ENCODE measurements around the gene ASIC1.

ASIC1 gene

GRCh38 chr12:50085615-50086072 lies 28.2 kb downstream of the ASIC1 start:
- no peak for DNase-seq

DNA sequence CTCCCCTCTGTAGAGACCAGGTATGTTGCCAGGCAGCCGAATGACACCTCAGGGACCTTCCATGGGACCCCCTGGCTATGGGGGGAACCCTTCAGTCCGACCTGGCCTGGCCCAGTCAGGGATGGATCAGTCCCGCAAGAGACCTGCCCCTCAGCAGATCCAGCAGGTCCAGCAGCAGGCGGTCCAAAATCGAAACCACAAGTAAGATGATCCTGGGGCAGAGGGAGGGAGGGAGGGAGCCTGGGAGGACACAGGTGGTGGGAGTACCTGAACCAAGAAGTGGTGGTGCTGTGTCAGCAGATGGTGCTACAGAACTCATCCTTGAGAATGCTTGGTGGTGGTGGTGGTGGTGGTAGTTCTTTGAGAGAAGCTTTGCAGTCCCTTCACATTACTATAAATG lies 28.8 kb downstream of the ASIC1 start:
- no peak for DNase-seq

DNA sequence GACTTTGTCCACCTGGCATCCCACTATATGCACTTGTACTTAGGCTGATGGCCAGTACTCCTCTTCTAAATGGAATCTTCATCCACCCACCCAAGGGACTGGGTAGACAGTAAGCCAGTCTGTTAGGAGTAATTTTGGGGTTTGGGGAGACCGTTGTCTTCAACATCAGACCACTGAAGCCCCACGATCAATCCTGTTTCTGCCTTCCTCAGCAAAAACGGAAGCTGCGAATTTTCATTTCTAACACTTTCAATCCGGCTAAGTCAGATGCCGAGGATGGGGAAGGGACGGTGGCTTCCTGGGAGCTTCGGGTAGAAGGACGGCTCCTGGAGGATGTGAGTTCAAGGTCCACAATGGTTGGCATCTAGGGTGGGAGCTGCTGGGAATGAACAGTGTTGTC lies 29.8 kb downstream of the ASIC1 start:
- DNase-seq = no peak

DNA sequence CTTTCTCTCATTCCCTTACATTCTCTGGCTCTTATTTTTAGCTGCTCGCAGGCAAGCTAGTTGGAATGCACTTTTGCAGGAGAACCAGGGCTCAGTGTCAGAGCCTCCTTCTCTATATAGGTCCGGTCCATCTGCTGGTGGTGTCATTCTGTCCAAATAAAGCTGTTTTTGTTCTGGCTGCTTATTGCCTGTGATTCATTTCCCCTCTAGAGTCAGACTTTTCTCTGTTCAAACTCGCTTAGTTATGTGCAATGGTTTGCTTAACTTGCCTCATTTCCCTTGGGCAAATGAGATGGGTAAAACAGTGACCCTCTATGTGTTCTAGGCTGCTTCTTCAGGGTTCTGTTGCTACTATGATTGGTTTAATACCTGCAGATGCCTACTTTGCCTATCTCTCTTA lies 30.6 kb downstream of the ASIC1 start:
- DNase-seq = no peak

DNA sequence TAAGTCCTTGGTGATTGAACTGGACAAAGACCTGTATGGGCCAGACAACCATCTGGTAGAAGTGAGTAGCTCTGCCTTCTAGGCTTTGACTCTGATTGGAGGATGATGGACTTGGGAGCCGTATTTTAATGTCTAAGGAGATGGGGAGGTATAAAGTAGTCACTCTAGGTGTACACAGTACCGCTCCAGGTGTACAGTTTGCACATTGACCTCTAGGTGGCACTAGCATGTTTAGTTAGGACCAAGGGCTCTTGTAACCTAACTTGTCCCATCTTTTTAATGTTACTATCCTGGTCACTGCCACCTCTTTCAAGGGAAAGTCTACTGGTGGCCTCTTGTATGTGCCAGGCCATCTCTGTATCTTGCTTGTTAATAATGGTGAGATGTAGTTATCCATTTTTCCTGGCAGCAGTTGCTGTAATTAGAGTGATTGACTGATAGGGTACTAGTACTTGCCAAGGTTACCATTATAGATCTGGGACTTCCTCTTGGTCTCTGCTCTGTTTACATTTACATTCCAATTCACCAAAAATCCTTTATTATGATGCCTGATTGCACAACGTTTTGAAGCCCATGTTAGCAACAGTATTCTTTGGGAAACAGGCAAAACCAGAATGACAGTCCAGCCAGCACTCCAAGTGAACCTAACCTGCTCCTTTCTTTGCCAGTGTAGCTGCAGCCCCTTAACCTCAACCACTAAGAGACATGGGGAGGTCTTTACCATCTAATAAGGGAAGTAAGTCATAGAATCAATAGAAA lies 31.4 kb downstream of the ASIC1 start:
- DNase-seq = peak; percentile 51

DNA sequence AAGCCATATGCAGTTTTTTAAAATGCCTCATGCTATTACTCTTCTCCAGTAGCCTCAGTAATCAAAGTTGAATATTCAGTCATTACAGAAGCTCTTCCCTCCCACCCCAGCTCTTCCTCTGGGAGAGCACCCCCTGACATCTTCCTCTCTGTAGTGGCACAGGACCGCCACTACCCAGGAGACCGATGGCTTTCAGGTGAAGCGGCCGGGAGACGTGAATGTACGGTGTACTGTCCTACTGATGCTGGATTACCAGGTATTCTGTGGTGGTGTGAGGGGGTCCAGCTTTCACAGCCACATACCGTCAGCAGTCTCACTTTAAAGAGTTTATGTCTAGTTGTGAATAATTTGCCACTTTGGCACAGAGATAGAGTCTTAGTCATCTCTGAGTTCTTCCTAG lies 32.3 kb downstream of the ASIC1 start:
- DNase-seq = no peak

DNA sequence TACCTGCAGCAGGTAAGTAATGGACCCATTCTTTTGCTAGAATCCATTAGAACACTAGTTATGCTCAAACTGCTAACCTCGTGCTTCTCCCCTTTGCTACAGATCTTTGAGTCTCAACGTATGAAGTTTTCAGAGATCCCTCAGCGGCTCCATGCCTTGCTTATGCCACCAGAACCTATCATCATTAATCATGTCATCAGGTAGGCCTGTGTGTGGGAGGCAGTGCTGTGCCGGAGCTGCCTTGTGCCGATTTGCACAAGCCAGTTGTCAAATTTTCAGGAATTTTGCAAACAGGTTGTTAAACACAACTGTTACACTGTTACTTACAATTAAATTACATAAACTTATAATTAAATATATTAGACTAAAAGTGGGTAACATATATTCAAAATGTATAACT lies 33.0 kb downstream of the ASIC1 start:
- no peak for DNase-seq

GRCh38 chr12:50097952-50098351 lies 40.6 kb downstream of the ASIC1 start:
- no peak for DNase-seq

- DNase-seq = no peak
Measured at GRCh38 chr12:50099302-50100008, 42.1 kb downstream of the ASIC1 start.

- no peak for DNase-seq
Measured at GRCh38 chr12:50100561-50100960, 43.2 kb downstream of the ASIC1 start.

GRCh38 chr12:50101663-50102062 lies 44.3 kb downstream of the ASIC1 start:
- DNase-seq = no peak

DNA sequence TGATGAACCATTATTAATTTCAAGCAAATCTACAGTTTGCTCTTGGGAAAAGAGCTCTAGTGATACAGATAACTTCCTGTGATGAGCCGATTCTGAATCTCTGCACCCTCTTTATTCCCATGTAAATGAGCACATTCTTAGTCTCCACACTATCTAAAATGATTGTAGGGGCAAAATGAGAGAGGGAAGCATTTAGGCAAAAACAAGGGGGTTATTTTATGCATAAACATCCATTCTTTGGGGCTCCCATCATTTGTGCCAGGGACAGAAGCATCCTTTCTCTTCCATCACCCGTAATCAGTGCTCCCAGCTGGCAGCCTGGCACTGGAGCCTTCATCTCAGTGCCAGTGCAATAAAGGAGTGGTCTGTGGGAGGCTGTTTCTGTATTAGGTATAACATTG lies 44.7 kb downstream of the ASIC1 start:
- no peak for DNase-seq

DNA sequence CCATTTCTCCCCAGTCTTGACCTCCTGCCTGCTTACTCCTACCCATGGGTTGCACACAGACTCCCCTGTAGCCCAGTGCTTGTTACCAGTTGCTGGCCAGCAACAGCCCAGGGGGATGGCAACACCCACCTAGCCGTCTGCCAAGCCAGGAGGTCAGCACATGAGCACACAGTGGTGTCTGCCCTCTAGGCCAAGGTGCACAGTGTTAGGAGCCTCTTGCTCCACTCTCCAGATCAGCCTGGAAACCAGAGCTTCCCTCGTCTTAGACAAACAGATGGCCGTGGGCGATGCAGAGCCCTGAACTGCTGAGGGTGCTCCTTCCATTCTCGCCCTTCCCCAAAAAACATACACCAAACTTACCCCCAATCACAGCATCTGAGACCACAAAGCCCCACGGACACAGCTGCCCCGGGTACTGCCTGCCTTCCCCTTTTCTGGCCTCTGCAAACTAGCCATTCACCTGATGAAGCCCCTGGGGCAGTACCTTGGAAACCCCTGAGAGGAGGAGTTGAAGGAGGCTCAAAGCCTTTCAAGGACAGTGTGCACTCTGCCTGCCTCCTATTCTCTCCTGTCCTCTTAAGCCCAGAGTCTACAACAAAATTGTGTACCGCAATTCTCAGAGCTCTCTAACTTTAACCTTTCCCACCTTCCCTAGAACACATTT lies 45.4 kb downstream of the ASIC1 start:
- DNase-seq = no peak

GRCh38 chr12:50103351-50103750 lies 46.0 kb downstream of the ASIC1 start:
- DNase-seq = no peak

DNA sequence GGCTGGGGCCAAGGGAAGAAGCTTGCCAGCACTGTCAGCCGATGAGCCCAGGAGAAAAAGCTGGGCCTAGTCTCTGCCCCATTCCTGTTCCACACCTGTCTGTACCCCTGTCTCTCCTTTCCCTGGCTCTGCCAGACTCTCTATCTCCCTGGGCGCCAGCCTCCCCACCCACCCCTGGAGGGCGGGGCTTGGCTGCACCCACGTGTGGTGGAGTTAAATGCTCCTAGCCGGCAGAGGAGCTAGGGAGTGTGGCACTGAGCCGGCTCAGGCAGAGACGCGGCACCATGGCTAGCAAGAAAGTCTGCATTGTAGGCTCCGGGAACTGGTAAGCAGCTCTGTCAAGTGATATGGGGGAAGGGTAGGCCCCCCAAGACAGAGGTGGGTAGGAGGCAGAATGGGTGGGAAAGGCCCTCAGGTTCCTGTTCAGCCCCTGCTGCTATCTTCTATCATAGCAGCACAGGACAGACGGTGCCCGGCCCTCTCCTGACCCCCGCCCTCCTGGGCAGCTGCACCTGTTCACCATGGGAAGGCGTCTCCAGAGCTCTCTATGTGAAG lies 46.4 kb downstream of the ASIC1 start, which contains the start of gene GPD1:
Gene GPD1, plus strand, starts transcription at position 242 of the 555 bp plus-strand sequence. Its CDS starts 43 bp downstream, at position 285.
- no peak for DNase-seq

GRCh38 chr12:50104417-50105366 lies 47.3 kb downstream of the ASIC1 start:
- DNase-seq = no peak

DNA sequence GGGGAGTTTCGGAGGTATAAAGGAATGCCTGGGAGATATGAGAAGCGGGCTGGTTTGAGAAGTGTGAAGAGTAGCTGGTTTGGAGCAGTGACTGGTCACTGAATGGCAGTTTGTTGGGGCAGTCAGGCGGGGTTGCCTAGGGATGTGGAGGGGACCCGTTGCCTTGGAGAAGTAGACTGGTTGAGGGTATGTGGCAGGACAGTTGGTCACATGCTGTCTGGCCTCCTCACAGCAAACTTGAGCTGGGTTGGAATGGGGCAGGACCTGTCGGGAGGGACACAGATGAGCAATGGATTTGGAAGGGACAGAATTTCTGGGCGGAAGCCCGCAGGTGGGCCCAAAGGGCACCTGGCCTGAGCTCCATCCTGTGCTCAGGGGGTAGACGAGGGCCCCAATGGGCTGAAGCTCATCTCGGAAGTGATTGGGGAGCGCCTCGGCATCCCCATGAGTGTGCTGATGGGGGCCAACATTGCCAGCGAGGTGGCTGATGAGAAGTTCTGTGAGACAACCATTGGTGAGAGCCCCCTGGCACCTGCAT lies 48.6 kb downstream of the ASIC1 start:
- DNase-seq = no peak

GRCh38 chr12:50106907-50107306 lies 49.5 kb downstream of the ASIC1 start:
- no peak for DNase-seq

DNA sequence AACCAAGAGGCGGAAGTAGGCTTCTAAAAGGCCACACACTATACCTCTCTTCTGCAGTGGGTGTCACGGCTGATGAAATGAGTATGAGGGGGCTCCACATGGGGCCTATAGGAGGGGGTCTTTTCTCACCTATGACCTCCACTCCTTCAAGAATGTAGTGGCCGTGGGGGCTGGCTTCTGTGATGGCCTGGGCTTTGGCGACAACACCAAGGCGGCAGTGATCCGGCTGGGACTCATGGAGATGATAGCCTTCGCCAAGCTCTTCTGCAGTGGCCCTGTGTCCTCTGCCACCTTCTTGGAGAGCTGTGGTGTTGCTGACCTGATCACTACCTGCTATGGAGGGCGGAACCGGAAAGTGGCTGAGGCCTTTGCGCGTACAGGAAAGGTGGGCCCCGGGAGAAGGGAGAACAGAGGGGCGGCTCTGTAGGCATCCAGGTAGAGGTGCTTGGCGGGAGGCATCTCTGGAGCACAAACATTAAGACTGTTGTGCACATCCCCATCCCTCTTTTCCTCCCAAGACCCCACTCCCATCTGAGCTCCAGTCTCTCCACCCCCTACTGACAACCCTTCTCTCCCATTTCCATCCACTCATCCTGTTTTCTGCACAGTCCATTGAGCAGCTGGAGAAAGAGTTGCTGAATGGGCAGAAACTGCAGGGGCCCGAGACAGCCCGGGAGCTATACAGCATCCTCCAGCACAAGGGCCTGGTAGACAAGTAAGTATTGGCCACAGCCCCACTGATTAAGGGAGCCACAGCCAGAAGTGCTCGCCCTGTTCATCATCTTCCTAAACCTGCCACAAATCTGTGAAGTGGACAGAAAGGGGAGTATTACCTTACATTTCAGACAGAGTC lies 50.2 kb downstream of the ASIC1 start:
- DNase-seq = no peak

- DNase-seq = no peak
Measured at GRCh38 chr12:50109319-50109718, 51.9 kb downstream of the ASIC1 start.
